Tibial artery (tissue), 4 donors: ENCODE measurements around the gene GPR137B.

ENCODE experiments used
- DNase-seq, 2 donors: peaks; one replicate each; pipeline ENCODE4 v3.0.0-alpha.2; 2019
- H3K27ac ChIP-seq, 2 donors: fragments of 200-600 bp; sonication (generic) in 1 of 2; 1 replicate in 1 of 2; 2 replicates in 1 of 2; pipeline ENCODE4 v1.5.1; 2018 to 2019; ENCODE audit warnings: mild to moderate bottlenecking in 1 of 2
- H3K27me3 ChIP-seq, 2 donors: fragments of 200-600 bp; sonication (generic) in 1 of 2; one replicate each; pipeline versions ENCODE4 v1.5.1 to v1.6.0; 2016 to 2019
- H3K36me3 ChIP-seq, 3 donors: fragments of 200-600 bp; sonication (generic) in 2 of 3; one replicate each; pipeline ENCODE4 v1.5.1; 2016 to 2019; ENCODE audit warnings: mild to moderate bottlenecking in 2 of 3
- H3K4me1 ChIP-seq, 4 donors: fragments of 200-600 bp; sonication (generic) in 2 of 4; 1 replicate in 3 of 4; 2 replicates in 1 of 4; pipeline ENCODE4 v1.5.1; 2016 to 2019
- H3K4me3 ChIP-seq, 2 donors: fragments of 200-600 bp; sonication (generic) in 1 of 2; 1 replicate in 1 of 2; 2 replicates in 1 of 2; pipeline ENCODE4 v1.5.1; 2018 to 2019; ENCODE audit warnings: mild to moderate bottlenecking in 2 of 2
- H3K9me3 ChIP-seq, 3 donors: fragments of 200-600 bp; sonication (generic) in 1 of 3; one replicate each; pipeline ENCODE4 v1.5.1; 2016 to 2019
- intact Hi-C: fragments of 100-400 bp; cut with DNase I; formaldehyde crosslinking; loops from one replicate; pipeline ENCODE4 v1.15.0; 2023; ENCODE audit warnings: low total_unique reads
- TF ChIP-seq, protein P1 (sequence below), 2 experiments: fragments of 200-600 bp in 1 of 2; fragments of 450-650 bp in 1 of 2; IDR thresholded peaks; one replicate each; pipeline ENCODE4 v1.5.1; 2017 to 2019; ENCODE audit warnings: antibody characterized with exemption in 2 of 2, mild to moderate bottlenecking in 1 of 2, moderate library complexity in 1 of 2

GPR137B gene

GRCh38 chr1:236137285-236137852 lies 5.0 kb upstream of the GPR137B start:
- Histone ChIP-seq H3K4me1 (peaks cover 0 to 13% (median 4%) of the 10 kb centered on the region in 4 donors), H3K9me3 (no peaks in the 10 kb centered on the region), H3K27ac (no peak overlapping the region), H3K27me3 (peaks cover 0 to 9% of the 10 kb centered on the region in 2 donors), H3K4me3 (no peak overlapping the region), H3K36me3 (no peaks in the 10 kb centered on the region)
- DNase-seq = no peak
- intact Hi-C loops = no loop called here
- TF ChIP-seq, protein P1, sequence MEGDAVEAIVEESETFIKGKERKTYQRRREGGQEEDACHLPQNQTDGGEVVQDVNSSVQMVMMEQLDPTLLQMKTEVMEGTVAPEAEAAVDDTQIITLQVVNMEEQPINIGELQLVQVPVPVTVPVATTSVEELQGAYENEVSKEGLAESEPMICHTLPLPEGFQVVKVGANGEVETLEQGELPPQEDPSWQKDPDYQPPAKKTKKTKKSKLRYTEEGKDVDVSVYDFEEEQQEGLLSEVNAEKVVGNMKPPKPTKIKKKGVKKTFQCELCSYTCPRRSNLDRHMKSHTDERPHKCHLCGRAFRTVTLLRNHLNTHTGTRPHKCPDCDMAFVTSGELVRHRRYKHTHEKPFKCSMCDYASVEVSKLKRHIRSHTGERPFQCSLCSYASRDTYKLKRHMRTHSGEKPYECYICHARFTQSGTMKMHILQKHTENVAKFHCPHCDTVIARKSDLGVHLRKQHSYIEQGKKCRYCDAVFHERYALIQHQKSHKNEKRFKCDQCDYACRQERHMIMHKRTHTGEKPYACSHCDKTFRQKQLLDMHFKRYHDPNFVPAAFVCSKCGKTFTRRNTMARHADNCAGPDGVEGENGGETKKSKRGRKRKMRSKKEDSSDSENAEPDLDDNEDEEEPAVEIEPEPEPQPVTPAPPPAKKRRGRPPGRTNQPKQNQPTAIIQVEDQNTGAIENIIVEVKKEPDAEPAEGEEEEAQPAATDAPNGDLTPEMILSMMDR (IDR thresholded peaks at IDR 0.05) = no peak

GRCh38 chr1:236139495-236139894 lies 2.8 kb upstream of the GPR137B start:
- peaks cover 0 to 27% (median 17%) of the 10 kb centered on the region in 4 donors for H3K4me1 ChIP-seq
- no peak overlapping the region for H3K4me3 ChIP-seq
- TF ChIP-seq, protein P1 (IDR thresholded peaks at IDR 0.05) = no peak
- H3K27me3 ChIP-seq = peaks cover 0 to 3% of the 10 kb centered on the region in 2 donors
- H3K36me3 ChIP-seq = no peaks in the 10 kb centered on the region
- no peak for DNase-seq
- H3K9me3 ChIP-seq = no peaks in the 10 kb centered on the region
- H3K27ac ChIP-seq = no peak overlapping the region
- intact Hi-C loops = no loop called here

GRCh38 chr1:236140705-236141446 lies 1.5 kb upstream of the GPR137B start:
- intact Hi-C loops = no loop called here
- TF ChIP-seq, protein P1 (IDR thresholded peaks at IDR 0.05) = no peak
- H3K27me3 ChIP-seq = peaks cover 0 to 3% of the 10 kb centered on the region in 2 donors
- H3K9me3 ChIP-seq = no peaks in the 10 kb centered on the region
- DNase-seq = no peak
- peaks cover 0 to 27% (median 20%) of the 10 kb centered on the region in 4 donors for H3K4me1 ChIP-seq
- no peak overlapping the region for H3K27ac ChIP-seq
- no peaks in the 10 kb centered on the region for H3K36me3 ChIP-seq
- peak overlapping the region; percentile 64 to 80 for H3K4me3 ChIP-seq

GRCh38 chr1:236141447-236142252 lies 689 bp upstream of the GPR137B start:
- intact Hi-C loops = no loop called here
- H3K27ac ChIP-seq = no peak overlapping the region

More at GRCh38 chr1:236141447-236142252, 689 bp upstream of the GPR137B start:
- H3K27me3 ChIP-seq = peaks cover 0 to 3% of the 10 kb centered on the region in 2 donors
- no peaks in the 10 kb centered on the region for H3K9me3 ChIP-seq
- H3K4me1 ChIP-seq = peaks cover 0 to 27% (median 20%) of the 10 kb centered on the region in 4 donors
- TF ChIP-seq, protein P1 (IDR thresholded peaks at IDR 0.05) = no peak
- H3K4me3 ChIP-seq = peak overlapping the region; percentile 64 to 80
- no peak for DNase-seq
- H3K36me3 ChIP-seq = no peaks in the 10 kb centered on the region
